WTC11 (cell line): ENCODE measurements around the gene ADAM29. TPM values are rescaled to one million over a fixed set of nuclear protein-coding genes. Genes with fewer than 3 reads are reported as not detected.
"Not testable (repeated sequence)": the region's sequence is repeated elsewhere in the genome, so short reads cannot be mapped to it uniquely, and the experiment has no call there.

ENCODE experiments used
- ATAC-seq: fragments of 200-7000 bp; cut with Tn5 transposase; 2 replicates; pipeline ENCODE4 v1.10.0; 2021; ENCODE audit warnings: mild to moderate bottlenecking, moderate library complexity
- CTCF ChIA-PET: fragments of 300-600 bp; sonication (Branson Sonifier 250); formaldehyde crosslinking; loops from one replicate; lab custom pipeline; 2021; ENCODE audit warnings: antibody characterized with exemption; lab: Charles Lee
- POLR2A ChIA-PET: fragments of 350-600 bp; sonication (Branson Sonifier 250); formaldehyde crosslinking; loops from one replicate; lab custom pipeline; 2021; ENCODE audit warnings: antibody characterized with exemption; lab: Charles Lee
- DNase-seq: peaks from one replicate; pipeline ENCODE4 v3.0.0; 2021; ENCODE audit warnings: low spot score
- H3K27ac Mint-ChIP-seq: 2 replicates; pipeline ENCODE4 v1.8.0; 2021; ENCODE audit warnings: mixed read lengths
- H3K27me3 Mint-ChIP-seq: 2 replicates; pipeline ENCODE4 v1.8.0; 2021; ENCODE audit warnings: low read depth, mild to moderate bottlenecking, moderate library complexity, mixed read lengths
- H3K36me3 Mint-ChIP-seq: 2 replicates; pipeline ENCODE4 v1.8.0; 2021; ENCODE audit warnings: mixed read lengths
- H3K4me1 Mint-ChIP-seq: 2 replicates; pipeline ENCODE4 v1.8.0; 2022; ENCODE audit warnings: mixed read lengths
- H3K4me3 Mint-ChIP-seq: 2 replicates; pipeline ENCODE4 v1.8.0; 2021; ENCODE audit warnings: mild to moderate bottlenecking, moderate library complexity, mixed read lengths
- H3K9me3 Mint-ChIP-seq: 2 replicates; pipeline ENCODE4 v1.8.0; 2021; ENCODE audit warnings: mixed read lengths
- CREB1 ChIP-seq: sonication (generic); formaldehyde crosslinking; IDR thresholded peaks from 2 replicates; pipeline ENCODE4 v1.8.0; 2023; ENCODE audit warnings: mild to moderate bottlenecking, missing genetic modification reagents
- GTF2I ChIP-seq: fragments of 250-450 bp; sonication (Bioruptor Pico); conservative IDR thresholded peaks from 2 replicates; pipeline ENCODE4 v1.4.0; 2021; ENCODE audit warnings: mild to moderate bottlenecking
- JAZF1 ChIP-seq: fragments of 250-450 bp; sonication (Bioruptor Pico); IDR thresholded peaks from 2 replicates; pipeline ENCODE4 v1.9.0; 2021; ENCODE audit warnings: moderate library complexity, mild to moderate bottlenecking, inconsistent platforms
- NFATC4 ChIP-seq: fragments of 250-450 bp; sonication (Bioruptor Pico); IDR thresholded peaks from 2 replicates; pipeline ENCODE4 v1.9.0; 2021; ENCODE audit warnings: mild to moderate bottlenecking
- NR3C1 ChIP-seq: sonication (generic); formaldehyde crosslinking; conservative IDR thresholded peaks from 2 replicates; pipeline ENCODE4 v1.8.1; 2023; ENCODE audit warnings: low read depth, mild to moderate bottlenecking, missing genetic modification reagents
- ZBTB21 ChIP-seq: sonication (generic); formaldehyde crosslinking; IDR thresholded peaks from 2 replicates; pipeline ENCODE4 v1.8.1; 2023; ENCODE audit warnings: mild to moderate bottlenecking, missing genetic modification reagents, borderline replicate concordance
- ZNF232 ChIP-seq: sonication (generic); formaldehyde crosslinking; IDR thresholded peaks from 2 replicates; pipeline ENCODE4 v1.8.0; 2022; ENCODE audit warnings: mild to moderate bottlenecking, missing genetic modification reagents
- total RNA-seq: library from RNA; stranded (reverse); gene quantifications from 3 replicates; pipeline ENCODE4 v1.2.3, GENCODE V29; 2021
- TF ChIP-seq, protein P1 (sequence below): sonication (generic); formaldehyde crosslinking; IDR thresholded peaks from 2 replicates; pipeline ENCODE4 v1.8.0; 2022; ENCODE audit warnings: mild to moderate bottlenecking, missing genetic modification reagents
- TF ChIP-seq, protein P2 (sequence below): sonication (generic); formaldehyde crosslinking; IDR thresholded peaks from 2 replicates; pipeline ENCODE4 v1.8.0; 2023; ENCODE audit warnings: missing genetic modification reagents
- TF ChIP-seq, protein P3 (sequence below): sonication (generic); formaldehyde crosslinking; IDR thresholded peaks from 2 replicates; pipeline ENCODE4 v1.8.1; 2022; ENCODE audit warnings: low read depth, missing genetic modification reagents, borderline replicate concordance
- TF ChIP-seq, protein P4 (sequence below): sonication (generic); formaldehyde crosslinking; IDR thresholded peaks from 2 replicates; pipeline ENCODE4 v1.8.0; 2022; ENCODE audit warnings: missing genetic modification reagents
- TF ChIP-seq, protein P5 (sequence below): sonication (generic); formaldehyde crosslinking; IDR thresholded peaks from 2 replicates; pipeline ENCODE4 v1.8.1; 2023; ENCODE audit warnings: mild to moderate bottlenecking, missing genetic modification reagents, moderate library complexity

ADAM29 gene
- total RNA-seq, 1 experiment from 2014 or later: not detected

DNA sequence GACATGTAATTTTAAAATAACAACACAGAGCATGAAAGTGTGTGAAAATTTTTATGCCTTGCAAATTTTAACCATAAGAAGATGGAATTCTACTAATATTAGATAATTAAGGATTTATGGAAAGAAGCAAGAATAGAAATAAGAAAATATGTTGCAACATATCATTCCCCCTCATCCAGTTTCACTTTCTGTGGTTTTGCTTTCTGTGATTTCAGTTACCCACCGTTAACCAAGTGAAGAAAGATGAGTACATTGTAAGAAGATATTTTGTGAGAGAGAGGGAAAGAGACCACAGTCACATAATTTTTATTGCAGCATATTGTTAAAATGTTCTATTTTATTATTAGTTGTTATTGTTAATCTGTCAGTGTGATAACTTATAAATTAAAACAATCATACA, 77.9 kb downstream of the ADAM29 start:
- 0 out of 2 replicates have a peak, but pooled peaks cover 2% of the 10 kb centered on the region for H3K27me3 Mint-ChIP-seq
- H3K4me3 Mint-ChIP-seq: no peak overlapping the region
- no peak for TF ChIP-seq CREB1 (CRISPR knock-in tag)
- no peak for TF ChIP-seq NFATC4 (CRISPR knock-in tag)
- TF ChIP-seq NR3C1 (CRISPR knock-in tag): no peak
- no peak for TF ChIP-seq ZNF232
- TF ChIP-seq, protein P1, sequence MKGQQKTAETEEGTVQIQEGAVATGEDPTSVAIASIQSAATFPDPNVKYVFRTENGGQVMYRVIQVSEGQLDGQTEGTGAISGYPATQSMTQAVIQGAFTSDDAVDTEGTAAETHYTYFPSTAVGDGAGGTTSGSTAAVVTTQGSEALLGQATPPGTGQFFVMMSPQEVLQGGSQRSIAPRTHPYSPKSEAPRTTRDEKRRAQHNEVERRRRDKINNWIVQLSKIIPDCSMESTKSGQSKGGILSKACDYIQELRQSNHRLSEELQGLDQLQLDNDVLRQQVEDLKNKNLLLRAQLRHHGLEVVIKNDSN (CRISPR knock-in tag): no peak
- TF ChIP-seq, protein P2, sequence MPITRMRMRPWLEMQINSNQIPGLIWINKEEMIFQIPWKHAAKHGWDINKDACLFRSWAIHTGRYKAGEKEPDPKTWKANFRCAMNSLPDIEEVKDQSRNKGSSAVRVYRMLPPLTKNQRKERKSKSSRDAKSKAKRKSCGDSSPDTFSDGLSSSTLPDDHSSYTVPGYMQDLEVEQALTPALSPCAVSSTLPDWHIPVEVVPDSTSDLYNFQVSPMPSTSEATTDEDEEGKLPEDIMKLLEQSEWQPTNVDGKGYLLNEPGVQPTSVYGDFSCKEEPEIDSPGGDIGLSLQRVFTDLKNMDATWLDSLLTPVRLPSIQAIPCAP (CRISPR knock-in tag): no peak
- TF ChIP-seq, protein P3, sequence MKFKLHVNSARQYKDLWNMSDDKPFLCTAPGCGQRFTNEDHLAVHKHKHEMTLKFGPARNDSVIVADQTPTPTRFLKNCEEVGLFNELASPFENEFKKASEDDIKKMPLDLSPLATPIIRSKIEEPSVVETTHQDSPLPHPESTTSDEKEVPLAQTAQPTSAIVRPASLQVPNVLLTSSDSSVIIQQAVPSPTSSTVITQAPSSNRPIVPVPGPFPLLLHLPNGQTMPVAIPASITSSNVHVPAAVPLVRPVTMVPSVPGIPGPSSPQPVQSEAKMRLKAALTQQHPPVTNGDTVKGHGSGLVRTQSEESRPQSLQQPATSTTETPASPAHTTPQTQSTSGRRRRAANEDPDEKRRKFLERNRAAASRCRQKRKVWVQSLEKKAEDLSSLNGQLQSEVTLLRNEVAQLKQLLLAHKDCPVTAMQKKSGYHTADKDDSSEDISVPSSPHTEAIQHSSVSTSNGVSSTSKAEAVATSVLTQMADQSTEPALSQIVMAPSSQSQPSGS (CRISPR knock-in tag): no peak
- TF ChIP-seq, protein P4, sequence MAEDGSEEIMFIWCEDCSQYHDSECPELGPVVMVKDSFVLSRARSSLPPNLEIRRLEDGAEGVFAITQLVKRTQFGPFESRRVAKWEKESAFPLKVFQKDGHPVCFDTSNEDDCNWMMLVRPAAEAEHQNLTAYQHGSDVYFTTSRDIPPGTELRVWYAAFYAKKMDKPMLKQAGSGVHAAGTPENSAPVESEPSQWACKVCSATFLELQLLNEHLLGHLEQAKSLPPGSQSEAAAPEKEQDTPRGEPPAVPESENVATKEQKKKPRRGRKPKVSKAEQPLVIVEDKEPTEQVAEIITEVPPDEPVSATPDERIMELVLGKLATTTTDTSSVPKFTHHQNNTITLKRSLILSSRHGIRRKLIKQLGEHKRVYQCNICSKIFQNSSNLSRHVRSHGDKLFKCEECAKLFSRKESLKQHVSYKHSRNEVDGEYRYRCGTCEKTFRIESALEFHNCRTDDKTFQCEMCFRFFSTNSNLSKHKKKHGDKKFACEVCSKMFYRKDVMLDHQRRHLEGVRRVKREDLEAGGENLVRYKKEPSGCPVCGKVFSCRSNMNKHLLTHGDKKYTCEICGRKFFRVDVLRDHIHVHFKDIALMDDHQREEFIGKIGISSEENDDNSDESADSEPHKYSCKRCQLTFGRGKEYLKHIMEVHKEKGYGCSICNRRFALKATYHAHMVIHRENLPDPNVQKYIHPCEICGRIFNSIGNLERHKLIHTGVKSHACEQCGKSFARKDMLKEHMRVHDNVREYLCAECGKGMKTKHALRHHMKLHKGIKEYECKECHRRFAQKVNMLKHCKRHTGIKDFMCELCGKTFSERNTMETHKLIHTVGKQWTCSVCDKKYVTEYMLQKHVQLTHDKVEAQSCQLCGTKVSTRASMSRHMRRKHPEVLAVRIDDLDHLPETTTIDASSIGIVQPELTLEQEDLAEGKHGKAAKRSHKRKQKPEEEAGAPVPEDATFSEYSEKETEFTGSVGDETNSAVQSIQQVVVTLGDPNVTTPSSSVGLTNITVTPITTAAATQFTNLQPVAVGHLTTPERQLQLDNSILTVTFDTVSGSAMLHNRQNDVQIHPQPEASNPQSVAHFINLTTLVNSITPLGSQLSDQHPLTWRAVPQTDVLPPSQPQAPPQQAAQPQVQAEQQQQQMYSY: no peak
- peaks cover 4% of the 10 kb centered on the region; the same call in 1 of the 2 replicates for H3K36me3 Mint-ChIP-seq
- no peaks in the 10 kb centered on the region for H3K4me1 Mint-ChIP-seq
- CTCF ChIA-PET: no interaction called here
- DNase-seq (no peak), ATAC-seq (no peak)
- POLR2A ChIA-PET: no interaction called here
- peaks cover 32% of the 10 kb centered on the region for H3K9me3 Mint-ChIP-seq
- no peak overlapping the region for H3K27ac Mint-ChIP-seq

DNA sequence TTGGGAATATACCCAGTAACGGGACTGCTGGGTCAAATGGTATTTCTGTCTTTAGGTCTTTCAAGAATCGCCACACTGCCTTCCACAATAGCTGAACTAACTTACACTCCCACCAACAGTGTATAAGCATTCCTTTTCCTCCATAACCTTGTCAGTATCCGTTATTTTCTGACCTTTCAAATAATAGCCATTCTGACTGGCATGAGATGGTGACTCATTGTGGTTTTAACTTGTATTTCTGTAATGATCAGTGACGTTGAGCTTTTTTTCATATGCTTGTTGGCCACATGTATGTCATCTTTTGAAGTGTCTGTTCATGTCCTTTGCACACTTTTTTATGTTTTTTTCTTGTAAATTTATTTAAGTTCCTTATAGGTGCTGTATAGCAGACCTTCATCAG, 81.2 kb downstream of the ADAM29 start:
- peaks cover 37% of the 10 kb centered on the region for H3K9me3 Mint-ChIP-seq
- peaks cover 9% of the 10 kb centered on the region for H3K36me3 Mint-ChIP-seq
- ATAC-seq (no peak), DNase-seq (no peak)
- no peak overlapping the region for H3K4me3 Mint-ChIP-seq
- TF ChIP-seq, protein P5, sequence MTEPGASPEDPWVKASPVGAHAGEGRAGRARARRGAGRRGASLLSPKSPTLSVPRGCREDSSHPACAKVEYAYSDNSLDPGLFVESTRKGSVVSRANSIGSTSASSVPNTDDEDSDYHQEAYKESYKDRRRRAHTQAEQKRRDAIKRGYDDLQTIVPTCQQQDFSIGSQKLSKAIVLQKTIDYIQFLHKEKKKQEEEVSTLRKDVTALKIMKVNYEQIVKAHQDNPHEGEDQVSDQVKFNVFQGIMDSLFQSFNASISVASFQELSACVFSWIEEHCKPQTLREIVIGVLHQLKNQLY (CRISPR knock-in tag): no peak
- no peak for TF ChIP-seq ZBTB21 (CRISPR knock-in tag)
- TF ChIP-seq JAZF1 (CRISPR knock-in tag): no peak
- ChIA-PET POLR2A (no interaction called here), CTCF (no interaction called here)
- no peaks in the 10 kb centered on the region for H3K4me1 Mint-ChIP-seq
- peaks cover 8% of the 10 kb centered on the region for H3K27me3 Mint-ChIP-seq
- no peak overlapping the region for H3K27ac Mint-ChIP-seq

DNA sequence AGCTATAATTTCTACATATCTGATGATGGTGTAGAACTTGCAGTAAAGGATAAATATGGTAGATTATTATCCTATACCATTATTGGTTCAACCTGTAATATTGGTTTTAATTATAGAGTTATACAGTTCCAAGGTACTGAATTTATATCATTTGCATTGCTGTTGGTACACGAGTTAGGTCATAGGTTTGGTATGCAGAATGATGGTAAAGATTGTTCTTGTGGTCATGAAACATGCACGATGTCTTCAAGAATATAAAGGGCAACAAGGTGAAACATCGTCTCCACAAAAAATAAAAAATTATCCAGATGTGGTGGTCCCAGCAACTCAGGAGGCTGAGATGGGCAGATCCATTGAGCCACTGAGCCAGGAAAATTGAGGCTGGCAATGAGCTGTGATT, 99.6 kb downstream of the ADAM29 start:
- peaks cover 22% of the 10 kb centered on the region for H3K36me3 Mint-ChIP-seq
- ChIA-PET CTCF (no interaction called here), POLR2A (no interaction called here)
- peaks cover 3% of the 10 kb centered on the region; the same call in 1 of the 2 replicates for H3K27me3 Mint-ChIP-seq
- ATAC-seq (no peak), DNase-seq (no peak)
- H3K27ac Mint-ChIP-seq: no peak overlapping the region
- TF ChIP-seq GTF2I (CRISPR knock-in tag): no peak
- no peak overlapping the region for H3K4me3 Mint-ChIP-seq
- H3K9me3 Mint-ChIP-seq: peaks cover 19% of the 10 kb centered on the region
- H3K4me1 Mint-ChIP-seq: peaks cover 4% of the 10 kb centered on the region; the same call in 1 of the 2 replicates

DNA sequence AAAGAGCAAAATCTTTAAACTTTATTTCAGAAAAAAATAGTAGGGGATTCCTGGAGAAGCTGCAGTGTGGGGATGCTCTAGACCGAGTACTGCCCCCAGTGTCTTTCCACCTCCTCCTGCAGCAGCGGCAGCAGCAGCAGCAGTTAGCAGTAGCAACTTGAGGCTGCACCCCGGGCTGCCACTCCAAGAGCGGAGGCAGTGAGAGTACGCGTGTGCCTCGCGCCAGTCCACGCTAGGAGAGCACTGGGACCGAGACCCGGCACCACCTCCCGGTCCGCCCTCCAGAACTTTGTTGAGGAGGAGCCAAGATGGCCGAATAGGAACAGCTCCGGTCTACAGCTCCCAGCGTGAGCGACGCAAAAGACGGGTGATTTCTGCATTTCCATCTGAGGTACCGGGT, 101.3 kb downstream of the ADAM29 start:
- H3K27me3 Mint-ChIP-seq, CTCF ChIA-PET, H3K4me1 Mint-ChIP-seq, H3K27ac Mint-ChIP-seq, POLR2A ChIA-PET, H3K4me3 Mint-ChIP-seq, DNase-seq: not testable (repeated sequence)
- Mint-ChIP-seq H3K9me3 (peaks cover 19% of the 10 kb centered on the region), H3K36me3 (peaks cover 22% of the 10 kb centered on the region)
- peak; percentile 82 for ATAC-seq

Other genes starting within 250 kb of the ADAM29 start
- gene GLRA3, start 89.1 kb upstream of the ADAM29 start, total RNA-seq: 0.07 to 0.15 TPM (median 0.11 TPM) in 3 replicates